GM04503 (cell line): ENCODE data around the gene SPIRE1.
"Not testable (repeated sequence)": the region's sequence is repeated elsewhere in the genome, so short reads cannot be mapped to it uniquely, and the experiment has no call there.

Experiments used
- DNase-seq: peaks from one replicate; pipeline ENCODE4 v3.0.0-alpha.2; 2012; ENCODE audit warnings: low read depth

The SPIRE1 gene

GRCh38 chr18:12485479-12486105, 172.3 kb downstream of the SPIRE1 start:
- DNase-seq, result no peak

- not testable (repeated sequence) for DNase-seq
These were observed 176.0 kb downstream of the SPIRE1 start for GRCh38 chr18:12481915-12482314.

- DNase-seq, result no peak
These were observed 177.9 kb downstream of the SPIRE1 start for GRCh38 chr18:12479982-12480381.

- no peak for DNase-seq
These were observed 178.4 kb downstream of the SPIRE1 start for GRCh38 chr18:12479536-12479935.

- DNase-seq, result no peak
These were observed 179.4 kb downstream of the SPIRE1 start for GRCh38 chr18:12478269-12479047.

- DNase-seq, result no peak
These were observed 180.3 kb downstream of the SPIRE1 start for GRCh38 chr18:12477606-12478005.

- DNase-seq, result no peak
These were observed 181.0 kb downstream of the SPIRE1 start for GRCh38 chr18:12476955-12477354.

GRCh38 chr18:12474876-12475275, 183.0 kb downstream of the SPIRE1 start:
- no peak for DNase-seq

- DNase-seq, result no peak
These were observed 183.8 kb downstream of the SPIRE1 start for GRCh38 chr18:12474146-12474545.

GRCh38 chr18:12470382-12471075, 187.4 kb downstream of the SPIRE1 start:
- DNase-seq, result no peak

GRCh38 chr18:12468445-12468844, 189.5 kb downstream of the SPIRE1 start:
- no peak for DNase-seq

GRCh38 chr18:12464731-12465130, 193.2 kb downstream of the SPIRE1 start:
- no peak for DNase-seq

GRCh38 chr18:12463191-12463590, 194.7 kb downstream of the SPIRE1 start:
- DNase-seq, result no peak

- no peak for DNase-seq
These were observed 195.7 kb downstream of the SPIRE1 start for GRCh38 chr18:12462242-12462641.

GRCh38 chr18:12461326-12461725, 196.6 kb downstream of the SPIRE1 start:
- DNase-seq, result no peak

GRCh38 chr18:12460874-12461273, 197.0 kb downstream of the SPIRE1 start:
- no peak for DNase-seq

GRCh38 chr18:12458771-12459170, 199.1 kb downstream of the SPIRE1 start:
- DNase-seq, result no peak

GRCh38 chr18:12456441-12456840, 201.5 kb downstream of the SPIRE1 start:
- DNase-seq, result no peak

GRCh38 chr18:12455496-12455895, 202.4 kb downstream of the SPIRE1 start:
- no peak for DNase-seq

GRCh38 chr18:12452784-12453183, 205.1 kb downstream of the SPIRE1 start:
- no peak for DNase-seq

- no peak for DNase-seq
These were observed 206.5 kb downstream of the SPIRE1 start for GRCh38 chr18:12451428-12451827.

- no peak for DNase-seq
These were observed 208.7 kb downstream of the SPIRE1 start for GRCh38 chr18:12449051-12449785.
